Kidney epithelial cell (primary cell): ENCODE results near the gene DGCR2. TPM values are rescaled to one million over a fixed set of nuclear protein-coding genes. Genes with fewer than 3 reads are reported as not detected.
A peak's percentile ranks its signal among the peaks of the same experiment; 100 is the strongest.

Experiments
- DNase-seq: peaks from one replicate; pipeline ENCODE4 v3.0.0-alpha.2; 2010; ENCODE audit warnings: low read depth
- H3K27me3 ChIP-seq: 2 replicates; pipeline ENCODE4 v1.6.0; 2011; ENCODE audit warnings: low read length; ENCODE audit not compliant: control insufficient read depth, insufficient read depth
- H3K36me3 ChIP-seq: 2 replicates; pipeline ENCODE4 v1.5.1; 2011; ENCODE audit warnings: low read length; ENCODE audit not compliant: control insufficient read depth, insufficient read depth
- H3K4me3 ChIP-seq: 2 replicates; pipeline ENCODE4 v1.5.1; 2011; ENCODE audit warnings: low read depth, mild to moderate bottlenecking, control low read depth, low read length
- CTCF ChIP-seq: IDR thresholded peaks from 2 replicates; pipeline ENCODE4 v1.5.1; 2011; ENCODE audit warnings: mild to moderate bottlenecking, moderate library complexity, low read length, control low read depth, inconsistent platforms; ENCODE audit not compliant: insufficient read depth, poor library complexity, severe bottlenecking
- total RNA-seq: library from RNA; depleted of rRNA; stranded (reverse); fragments of >200 nt; gene quantifications from 2 replicates; pipeline ENCODE4 v1.2.3, GENCODE V29; 2015

Gene DGCR2
- total RNA-seq, 1 donor from 2014 or later: 71.2 TPM

DNA sequence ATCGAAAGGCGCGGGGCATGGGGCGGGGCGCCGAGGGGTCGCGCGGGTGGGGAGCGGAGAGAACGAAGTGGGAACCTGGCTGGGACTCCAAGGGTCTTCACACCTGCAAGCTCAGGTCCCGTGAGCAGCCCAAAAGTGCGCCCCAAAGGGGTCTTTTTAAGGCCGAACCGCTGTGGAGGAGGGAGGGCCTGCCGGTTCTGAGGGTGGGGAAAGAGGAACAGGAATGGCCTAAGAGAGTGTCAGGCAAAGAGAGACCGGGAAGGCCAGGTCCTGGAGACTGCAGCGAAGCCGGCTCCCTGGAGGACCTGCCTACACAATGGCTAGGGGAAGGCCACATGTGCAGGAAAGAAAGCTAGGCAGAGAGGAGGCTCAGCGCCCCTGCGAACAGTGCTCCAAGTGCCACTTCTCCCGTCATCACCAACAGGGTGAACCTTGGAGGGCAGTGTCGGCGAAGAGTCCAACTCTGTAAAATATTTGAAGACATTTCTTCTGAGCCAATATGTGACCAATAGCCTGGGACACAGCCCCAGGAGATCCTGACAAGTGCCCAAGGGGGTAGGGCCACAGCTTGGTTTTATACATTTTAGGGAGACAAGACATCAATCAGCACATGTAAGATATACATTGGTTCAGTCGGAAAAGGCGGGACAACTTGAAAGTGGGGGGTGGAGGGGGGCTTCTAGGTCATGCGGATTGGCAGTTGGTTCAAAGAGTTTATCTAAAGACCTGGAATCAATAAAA is 710 bp upstream of the DGCR2 start:
- no peak for DNase-seq
- peaks cover 1% of the 10 kb centered on the region for H3K36me3 ChIP-seq
- no peak for TF ChIP-seq CTCF
- H3K4me3 ChIP-seq: peak overlapping the region; percentile 53
- H3K27me3 ChIP-seq: no peaks in the 10 kb centered on the region

DNA sequence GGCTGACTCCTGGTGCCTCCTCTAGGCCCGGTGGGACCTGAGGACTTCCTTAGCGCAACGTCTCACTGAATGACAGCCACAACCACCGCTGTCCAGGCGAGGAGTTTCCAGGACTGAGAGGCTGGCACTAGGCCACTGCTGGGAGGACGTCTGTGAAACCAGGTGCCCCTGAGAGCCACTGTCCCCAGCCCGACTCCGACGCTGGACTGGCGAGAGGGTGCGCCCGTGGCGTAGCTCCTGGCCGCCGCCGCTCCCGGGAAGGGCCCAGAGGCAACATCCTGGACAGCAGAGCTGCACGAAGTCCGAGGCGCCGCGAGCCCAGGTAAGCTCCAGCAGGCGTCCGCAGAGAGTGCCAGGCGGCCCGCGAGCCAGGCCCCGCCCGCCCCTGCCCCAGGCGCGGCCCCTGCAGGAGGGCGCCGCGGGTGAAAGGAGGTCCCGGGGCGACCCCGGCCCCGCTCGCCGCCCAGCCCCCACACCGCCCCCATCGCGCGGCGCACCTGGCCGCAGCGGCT is 525 bp downstream of the DGCR2 start:
- TF ChIP-seq CTCF: no peak
- no peaks in the 10 kb centered on the region for H3K27me3 ChIP-seq

DNA sequence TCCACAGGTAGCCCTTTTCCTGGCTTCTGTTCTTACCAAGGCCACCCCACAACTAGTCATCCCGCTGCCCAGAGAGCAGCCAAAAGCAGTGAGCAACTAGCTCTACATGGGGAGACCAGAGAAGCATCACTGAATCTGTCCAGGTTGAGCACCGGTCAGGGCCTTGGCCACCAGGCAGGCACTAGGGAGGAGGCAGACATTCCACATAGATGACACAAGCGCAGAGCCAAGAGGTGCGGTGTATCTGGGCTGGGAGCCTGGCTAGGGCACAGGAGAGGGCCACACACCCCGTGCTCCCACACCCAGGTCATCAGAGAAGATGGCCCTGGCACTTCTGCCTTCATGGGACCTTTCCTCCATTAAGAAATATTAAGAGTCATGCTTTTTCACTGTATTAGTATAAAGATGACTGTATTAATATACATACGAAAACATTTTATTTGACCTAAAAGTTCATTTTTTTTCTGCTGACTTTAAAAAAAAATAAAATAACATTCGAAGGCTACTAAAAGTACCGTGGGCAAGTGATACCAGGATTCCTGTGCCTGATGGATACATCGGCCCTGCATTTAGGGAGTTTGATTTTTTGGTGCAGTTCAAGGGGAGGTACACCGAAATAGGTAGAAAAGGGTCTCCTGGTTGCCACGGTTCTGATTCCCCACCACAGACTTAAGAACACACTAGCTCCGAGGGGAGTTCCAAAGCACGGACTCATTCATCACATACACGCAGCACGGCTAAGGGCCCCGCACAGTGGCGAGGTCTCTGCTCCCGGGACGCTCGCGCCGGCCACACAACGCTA is 1.2 kb downstream of the DGCR2 start:
- H3K4me3 ChIP-seq: peak overlapping the region; percentile 95
- peaks cover 1% of the 10 kb centered on the region for H3K36me3 ChIP-seq
- no peak for DNase-seq
- no peaks in the 10 kb centered on the region for H3K27me3 ChIP-seq
- TF ChIP-seq CTCF: no peak

More for the DNA sequence above, 525 bp downstream of the DGCR2 start:
- H3K36me3 ChIP-seq: peaks cover 1% of the 10 kb centered on the region
- DNase-seq: no peak
- peak overlapping the region; percentile 95 for H3K4me3 ChIP-seq

- TF ChIP-seq CTCF: no peak
- peaks cover 1% of the 10 kb centered on the region for H3K36me3 ChIP-seq
- H3K4me3 ChIP-seq: no peak overlapping the region
- no peaks in the 10 kb centered on the region for H3K27me3 ChIP-seq
- DNase-seq: no peak
These were observed 2.3 kb downstream of the DGCR2 start for GRCh38 chr22:19119949-19120348.

GRCh38 chr22:19118329-19118880 is 3.8 kb downstream of the DGCR2 start:
- no peak for TF ChIP-seq CTCF

More at GRCh38 chr22:19118329-19118880, 3.8 kb downstream of the DGCR2 start:
- no peaks in the 10 kb centered on the region for H3K27me3 ChIP-seq
- no peak for DNase-seq
- peaks cover 1% of the 10 kb centered on the region for H3K36me3 ChIP-seq
- H3K4me3 ChIP-seq: no peak overlapping the region
